ENCODE results near the gene B2M. TPM values are rescaled to one million over a fixed set of nuclear protein-coding genes. Genes with fewer than 3 reads are reported as not detected.

Gene B2M
- total and polyA plus RNA-seq, 2 of the 8 experiments (the other 6 are each of a cell fraction or from before 2014, with no cell fraction given) = 78.9 to 907 TPM

DNA sequence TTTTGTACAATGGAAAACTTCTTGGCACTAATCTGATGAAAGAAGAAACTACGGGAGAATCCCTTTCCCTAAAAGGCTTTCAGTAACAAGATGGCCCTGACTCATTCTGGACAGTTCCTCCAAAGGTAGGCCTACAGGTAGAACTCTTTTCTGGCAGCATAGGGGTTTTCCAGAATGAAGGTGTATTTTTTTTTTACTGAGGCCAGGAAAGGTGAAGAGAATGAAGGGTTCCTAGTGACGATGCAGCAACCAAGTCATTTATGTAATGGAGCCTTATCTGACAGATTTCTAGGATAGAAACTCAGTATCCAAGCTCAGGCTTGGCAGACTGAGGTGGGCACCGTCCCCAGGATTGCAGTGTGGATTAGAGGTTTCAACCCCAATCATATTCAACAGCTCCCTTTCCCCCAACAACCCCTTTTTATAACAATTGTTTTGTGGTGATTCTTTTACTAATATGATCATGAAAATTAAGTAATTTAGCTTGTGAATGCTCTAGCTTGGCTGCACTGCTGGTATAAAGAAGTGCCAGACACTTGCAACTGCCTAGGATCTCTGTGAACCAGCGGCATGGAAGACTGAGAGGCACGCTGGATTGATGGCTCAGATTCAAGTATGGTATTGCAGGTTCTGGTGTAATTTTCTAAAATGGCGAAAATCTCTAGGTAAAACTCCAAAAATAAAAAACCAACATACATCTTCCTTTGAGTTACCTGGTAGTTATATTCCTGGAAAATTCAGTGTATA lies 16.3 kb downstream of the B2M start:
- Histone ChIP-seq H3K14ac (ENCODE audit: insufficient read length) (no peak overlapping the region), H2BK15ac (ENCODE audit: low read length) (0 out of 2 replicates have a peak overlapping the region, but pooled peaks have one; percentile 50), H3K79me1 (ENCODE audit: low read depth, low read length) (no peaks in the 10 kb centered on the region), H3K79me2 (ENCODE audit: control insufficient read depth in 1 of 2, insufficient read depth in 2 of 2, low read length in 2 of 2) (no peaks in the 10 kb centered on the region), H4K20me1 (replicated peaks in 1 of 2; ENCODE audit: control insufficient read depth in 1 of 2, insufficient read depth in 2 of 2, low read length in 2 of 2) (no peaks in the 10 kb centered on the region), H2BK120ac (replicated peaks; ENCODE audit: low read depth, low read length) (peak overlapping the region; percentile 58), H3K56ac (replicated peaks; ENCODE audit: insufficient read length, low read depth, low read length) (no peak overlapping the region), H3K27me3 (replicated peaks in 1 of 4; ENCODE audit: control insufficient read depth in 3 of 4, extremely low read depth in 1 of 4, insufficient read depth in 3 of 4, low read length in 3 of 4) (no peaks in the 10 kb centered on the region), H2AK5ac (ENCODE audit: low read depth, low read length) (no peak overlapping the region), H2AFZ (ENCODE audit: low read length) (no peak overlapping the region), H4K8ac (ENCODE audit: extremely low read depth, insufficient read depth, low read length) (no peak overlapping the region), H3K4me2 (ENCODE audit: insufficient read depth in 1 of 2, low read depth in 2 of 2, low read length in 2 of 2) (peak overlapping the region in 1 of 2 experiments; percentile 82; a peak in 1 of 4 replicates), H3K9ac (replicated peaks in 1 of 4; ENCODE audit: extremely low read depth in 1 of 4, low read depth in 3 of 4, low read length in 3 of 4) (no peak overlapping the region), H3K18ac (ENCODE audit: extremely low read depth, low read length) (no peak overlapping the region), H3K4me1 (replicated peaks in 1 of 4; ENCODE audit: control insufficient read depth in 3 of 4, insufficient read depth in 4 of 4, low read length in 3 of 4) (peaks cover 0 to 7% (median 4%) of the 10 kb centered on the region in 4 experiments; a peak in 4 of 7 replicates), H3K27ac (ENCODE audit: low read depth, low read length) (no peak overlapping the region), H3K4me3 (ENCODE audit: extremely low read depth in 1 of 4, insufficient read depth in 2 of 4, low read depth in 3 of 4, low read length in 4 of 4) (peak overlapping the region in 1 of 4 experiments; percentile 90; a peak in 2 of 8 replicates), H4K91ac (replicated peaks; ENCODE audit: insufficient read length, low read length) (peak overlapping the region; percentile 33), H3K23me2 (ENCODE audit: low read depth, low read length) (peaks cover 7% of the 10 kb centered on the region), H3K4ac (replicated peaks; ENCODE audit: insufficient read length, low read depth, low read length) (no peak overlapping the region), H3K9me3 (ENCODE audit: insufficient read depth in 2 of 2, low read depth in 1 of 2, low read length in 1 of 2) (no peaks in the 10 kb centered on the region), H3K36me3 (ENCODE audit: control insufficient read depth in 2 of 4, insufficient read depth in 4 of 4, low read length in 3 of 4) (no peaks in the 10 kb centered on the region), H2BK5ac (ENCODE audit: low read depth, low read length) (no peak overlapping the region), H2BK20ac (ENCODE audit: low read length) (0 out of 2 replicates have a peak overlapping the region, but pooled peaks have one; percentile 34), H3K23ac (ENCODE audit: insufficient read length) (no peak overlapping the region), H4K5ac (ENCODE audit: insufficient read length, low read depth, low read length) (no peak overlapping the region), H2BK12ac (ENCODE audit: low read depth, low read length) (no peak overlapping the region; the same call in 1 of the 2 replicates)
- ChIA-PET CTCF (ENCODE audit: partially characterized antibody) (interaction anchor here (0.7 to 4.9 kb wide), 5 partner anchors 8 to 63 kb away, joined by 3 to 31 read pairs (median 17); partner anchors contain the start of genes SPG11 and TRIM69), POLR2A (ENCODE audit: partially characterized antibody) (interaction anchor here (0.7 to 6.3 kb wide), 7 partner anchors 10 to 64 kb away, joined by 3 to 64 read pairs (median 4); partner anchors contain the start of genes B2M, PATL2 and SPG11)
- WGBS, 2 experiments (ENCODE audit: extremely low coverage in 1 of 2, insufficient coverage in 1 of 2, insufficient read length in 1 of 2, insufficient replicate concordance in 2 of 2, low coverage in 1 of 2, low lambda C conversion rate in 2 of 2, missing lambda C conversion rate in 1 of 2) = 92% methylated on average over 6 of the region's 6 CpGs; no CpG with 5 or more reads in 1 of the 2 experiments
- FAIRE-seq (no peak), DNase-seq (ENCODE audit: low read depth in 1 of 2, low spot score in 2 of 2) (no peak)
- TF ChIP-seq POU5F1 (IDR thresholded peaks at IDR 0.05; ENCODE audit: low read depth, low read length) (no peak), CBX5 (IDR thresholded peaks at IDR 0.05; ENCODE audit: low read depth, low read length) (no peak), TBP (IDR thresholded peaks at IDR 0.05; ENCODE audit: low read depth, low read length) (no peak), KDM5A (IDR thresholded peaks at IDR 0.05; ENCODE audit: low read length) (no peak), GTF2F1 (IDR thresholded peaks at IDR 0.05; ENCODE audit: borderline replicate concordance, low read depth, low read length) (no peak), FOSL1 (IDR thresholded peaks at IDR 0.05; ENCODE audit: insufficient read depth, low read depth, low read length) (no peak), SRF (IDR thresholded peaks at IDR 0.05; ENCODE audit: low read depth, low read length) (no peak), RAD21 (IDR thresholded peaks at IDR 0.05 in 1 of 2, conservative IDR thresholded peaks at IDR 0.05 in 1 of 2; ENCODE audit: low read depth in 2 of 2, low read length in 2 of 2) (no peak), GABPA (IDR thresholded peaks at IDR 0.05; ENCODE audit: borderline replicate concordance, insufficient read depth, low read length) (no peak), YY1 (IDR thresholded peaks at IDR 0.05; ENCODE audit: low read depth, low read length) (no peak), ZNF274 (IDR thresholded peaks at IDR 0.05; ENCODE audit: borderline replicate concordance, extremely low read depth, low read length) (no peak), NRF1 (IDR thresholded peaks at IDR 0.05; ENCODE audit: low read depth, low read length) (no peak)

All from H1 (cell line).